SK-N-MC (cell line): Measurements from ENCODE around the gene ATXN7.
A peak's percentile ranks its signal among the peaks of the same experiment; 100 is the strongest.

Experiments used
- DNase-seq: peaks from one replicate; pipeline ENCODE4 v3.0.0-alpha.2; 2011; ENCODE audit warnings: low read depth, low spot score
- H3K27ac ChIP-seq: fragments of 200-600 bp; sonication (generic); 2 replicates; pipeline ENCODE4 v1.5.1; 2016; ENCODE audit warnings: mixed run types
- H3K36me3 ChIP-seq: fragments of 200-600 bp; sonication (generic); 2 replicates; pipeline ENCODE4 v1.6.1; 2017; ENCODE audit warnings: antibody characterized with exemption, low read length, mixed read lengths; ENCODE audit not compliant: insufficient read depth
- H3K4me3 ChIP-seq: fragments of 200-600 bp; sonication (generic); 2 replicates; pipeline ENCODE4 v1.5.1; 2016
- H3K9ac ChIP-seq: fragments of 200-600 bp; sonication (generic); 2 replicates; pipeline ENCODE4 v1.8.0; 2017; ENCODE audit warnings: mixed run types, mixed read lengths; ENCODE audit not compliant: insufficient read length
- H3K9me3 ChIP-seq: fragments of 200-600 bp; sonication (generic); 2 replicates; pipeline ENCODE4 v1.6.1; 2017; ENCODE audit warnings: low read depth, mild to moderate bottlenecking, antibody characterized with exemption, low read length, moderate library complexity, mixed read lengths
- EZH2 ChIP-seq: fragments of 200-600 bp; sonication (generic); IDR thresholded peaks from one replicate; pipeline ENCODE4 v1.6.1; 2017; ENCODE audit warnings: antibody characterized with exemption
- FOXP2 ChIP-seq: optimal IDR thresholded peaks from 2 replicates; pipeline ENCODE3; 2011; ENCODE audit warnings: mild to moderate bottlenecking, moderate library complexity; ENCODE audit not compliant: insufficient read depth; ENCODE audit errors: extremely low read length, control extremely low read depth
- POLR2AphosphoS5 ChIP-seq: IDR thresholded peaks from 2 replicates; pipeline ENCODE4 v1.6.1; 2012; ENCODE audit warnings: mild to moderate bottlenecking, low read depth, low read length, borderline replicate concordance

The ATXN7 gene

DNA sequence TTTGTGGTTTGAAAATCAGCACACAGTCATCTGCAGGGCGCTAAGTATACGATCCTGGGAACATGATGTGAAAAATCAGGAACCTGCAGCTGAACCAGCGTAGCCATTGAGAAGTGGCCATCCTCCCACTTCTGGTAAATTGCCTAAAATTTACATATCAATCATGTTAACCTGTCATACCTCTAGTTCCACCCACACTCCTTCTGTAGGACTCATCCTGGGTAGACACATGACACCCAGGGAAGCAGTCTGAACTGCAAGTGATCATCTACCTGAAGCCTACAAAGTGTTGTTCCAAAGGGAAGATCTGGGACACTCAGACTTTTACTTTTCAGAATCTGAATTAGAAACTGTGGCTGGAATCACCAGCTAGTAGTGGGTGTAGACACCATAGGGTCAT is 165.1 kb downstream of the ATXN7 start:
- TF ChIP-seq FOXP2 (no peak), EZH2 (no peak), POLR2AphosphoS5 (no peak)
- H3K4me3 ChIP-seq, result no peak overlapping the region
- no peak for DNase-seq

DNA sequence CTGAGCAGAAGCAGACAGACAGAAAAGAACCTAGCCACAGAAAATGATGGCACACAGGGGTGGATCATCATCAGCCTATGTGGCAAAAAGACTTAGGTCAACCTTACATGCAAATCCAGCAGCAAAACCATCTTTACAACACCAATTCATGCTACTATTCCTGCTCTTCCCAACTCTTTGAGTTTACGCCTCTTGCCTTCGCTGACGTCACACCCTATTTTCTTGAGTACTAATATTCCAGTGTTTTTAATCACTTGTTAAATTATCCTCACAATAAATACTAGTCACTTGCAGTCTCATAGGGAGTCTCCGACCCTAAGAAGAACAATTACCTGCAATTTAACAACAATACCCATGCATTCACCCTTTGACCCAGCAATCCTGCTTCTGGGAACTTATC is 165.6 kb downstream of the ATXN7 start:
- Histone ChIP-seq H3K36me3 (no peaks in the 10 kb centered on the region), H3K9ac (no peak overlapping the region), H3K4me3 (no peak overlapping the region), H3K9me3 (no peaks in the 10 kb centered on the region), H3K27ac (no peak overlapping the region)
- no peak for DNase-seq
- TF ChIP-seq FOXP2, result no peak
- TF ChIP-seq EZH2, result no peak
- no peak for TF ChIP-seq POLR2AphosphoS5

More for the DNA sequence above, 165.1 kb downstream of the ATXN7 start:
- no peaks in the 10 kb centered on the region for H3K36me3 ChIP-seq
- no peak overlapping the region for H3K27ac ChIP-seq
- H3K9ac ChIP-seq, result no peak overlapping the region
- H3K9me3 ChIP-seq, result no peaks in the 10 kb centered on the region

DNA sequence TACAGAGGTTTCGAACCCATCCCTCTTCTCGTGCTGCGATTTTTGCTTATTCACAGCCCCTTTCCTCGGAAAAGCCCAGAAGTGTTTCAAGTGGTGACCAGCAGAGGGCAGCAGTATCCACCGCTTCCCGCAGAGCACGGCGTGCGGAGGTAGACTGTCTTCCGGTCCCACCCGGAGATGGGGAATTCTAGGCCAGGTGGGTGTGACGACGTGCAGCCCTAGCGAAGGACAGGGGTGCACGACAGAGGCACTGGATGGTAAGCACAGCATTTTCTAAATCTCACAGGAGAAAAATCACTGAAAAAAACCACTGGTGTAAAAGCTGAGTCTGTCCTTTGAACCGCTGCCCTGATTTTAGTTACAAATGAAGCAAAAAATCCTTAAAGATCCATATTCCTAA is 167.1 kb downstream of the ATXN7 start:
- no peaks in the 10 kb centered on the region for H3K9me3 ChIP-seq
- TF ChIP-seq FOXP2 (no peak), POLR2AphosphoS5 (no peak), EZH2 (no peak)
- H3K27ac ChIP-seq, result no peak overlapping the region
- H3K9ac ChIP-seq, result no peak overlapping the region
- peak; percentile 16 for DNase-seq
- H3K4me3 ChIP-seq, result peak overlapping the region; percentile 65
- H3K36me3 ChIP-seq, result no peaks in the 10 kb centered on the region

DNA sequence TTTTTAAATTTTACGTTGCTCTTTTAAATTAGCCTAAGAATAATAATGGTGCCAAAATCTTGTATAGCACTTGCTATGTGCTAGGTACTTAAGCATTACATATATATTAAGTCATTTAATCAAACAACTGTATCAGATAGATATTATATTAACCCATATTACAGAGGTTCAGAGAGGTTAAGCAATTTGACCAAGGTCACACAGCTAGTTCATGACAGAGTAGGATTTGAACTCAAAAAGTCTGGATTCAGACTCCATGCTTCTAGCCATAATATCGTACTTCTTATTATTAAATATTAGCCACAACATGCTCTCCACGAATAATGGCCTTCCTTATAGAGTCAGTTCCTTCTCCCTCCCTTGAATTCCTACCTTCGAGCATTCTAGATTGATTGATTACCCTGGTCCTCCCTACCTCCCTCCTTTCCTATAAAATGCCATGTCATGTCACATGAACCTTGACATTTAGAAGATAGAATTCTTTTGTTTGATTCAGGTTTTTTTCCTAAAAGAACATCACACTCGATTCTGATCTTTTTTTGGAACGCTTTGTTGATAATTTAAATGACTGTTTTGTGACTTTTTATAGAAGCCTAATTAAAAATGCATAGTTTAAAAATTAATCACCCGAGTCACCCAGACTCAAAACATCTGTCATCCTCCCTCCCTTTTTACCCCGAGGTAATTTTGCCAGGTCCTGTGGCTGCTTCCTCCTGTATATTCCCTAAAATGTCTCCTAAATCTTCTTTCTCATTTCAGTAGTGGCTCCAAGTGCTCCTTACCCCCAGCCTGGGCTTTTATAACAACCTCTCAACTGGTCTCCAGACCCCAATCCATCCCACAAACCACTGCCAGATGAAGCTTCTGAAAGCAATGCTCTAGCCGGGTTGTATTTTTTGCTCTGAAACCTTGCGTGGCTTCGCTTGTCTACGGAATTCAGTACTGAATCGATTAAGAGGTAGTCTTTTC is 168.2 kb downstream of the ATXN7 start:
- H3K9ac ChIP-seq, result no peak overlapping the region
- H3K27ac ChIP-seq, result no peak overlapping the region
- DNase-seq, result no peak
- no peak overlapping the region for H3K4me3 ChIP-seq
- TF ChIP-seq POLR2AphosphoS5 (no peak), FOXP2 (no peak), EZH2 (no peak)
- no peaks in the 10 kb centered on the region for H3K36me3 ChIP-seq
- H3K9me3 ChIP-seq, result no peaks in the 10 kb centered on the region

DNA sequence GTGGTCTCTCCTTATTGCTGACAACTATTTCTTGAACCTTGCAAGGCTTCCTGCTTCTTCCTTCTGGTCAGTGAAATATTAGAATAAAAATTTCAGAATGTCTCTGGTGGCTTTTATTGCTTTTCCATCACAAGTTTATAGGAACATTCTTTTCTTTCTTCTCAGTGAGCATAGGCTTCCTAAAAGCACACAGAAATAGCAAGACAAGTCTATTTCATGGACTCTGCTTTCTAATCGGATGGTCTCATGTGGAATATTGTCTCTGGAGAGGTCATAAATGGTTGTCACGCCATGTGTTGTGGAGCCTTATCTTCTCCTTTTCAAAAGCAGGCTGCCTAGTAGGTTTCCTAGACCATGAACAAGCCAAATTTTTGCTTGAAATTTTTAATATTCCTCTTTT is 169.4 kb downstream of the ATXN7 start:
- H3K36me3 ChIP-seq, result no peaks in the 10 kb centered on the region

DNA sequence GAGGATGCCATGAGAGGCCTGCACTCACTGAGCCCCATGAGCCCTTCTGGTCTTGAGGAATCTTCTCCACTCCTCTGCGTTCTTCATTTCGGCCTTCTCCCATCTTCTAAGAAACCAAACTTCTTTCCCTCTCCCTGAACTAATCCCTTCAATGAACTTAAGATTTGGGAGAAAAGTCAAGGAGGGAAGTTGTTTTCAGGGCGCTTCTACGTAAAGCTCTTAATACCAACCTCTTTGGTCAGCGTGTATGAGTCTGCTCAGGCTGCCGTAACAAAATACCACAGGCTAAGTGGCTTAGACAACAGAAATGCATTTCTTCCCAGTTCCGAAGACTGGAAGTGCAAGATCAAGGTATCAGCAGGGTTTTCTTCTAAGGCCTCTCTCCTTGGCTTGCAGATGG is 173.4 kb downstream of the ATXN7 start:
- H3K4me3 ChIP-seq, result no peak overlapping the region
- no peaks in the 10 kb centered on the region for H3K36me3 ChIP-seq
- TF ChIP-seq EZH2 (no peak), FOXP2 (no peak), POLR2AphosphoS5 (no peak)
- no peak overlapping the region for H3K27ac ChIP-seq
- no peak for DNase-seq
- H3K9me3 ChIP-seq, result no peaks in the 10 kb centered on the region
- H3K9ac ChIP-seq, result no peak overlapping the region

More for the DNA sequence above, 169.4 kb downstream of the ATXN7 start:
- DNase-seq, result no peak
- H3K4me3 ChIP-seq, result no peak overlapping the region
- TF ChIP-seq EZH2, result no peak
- no peaks in the 10 kb centered on the region for H3K9me3 ChIP-seq
- H3K27ac ChIP-seq, result no peak overlapping the region
- no peak overlapping the region for H3K9ac ChIP-seq

DNA sequence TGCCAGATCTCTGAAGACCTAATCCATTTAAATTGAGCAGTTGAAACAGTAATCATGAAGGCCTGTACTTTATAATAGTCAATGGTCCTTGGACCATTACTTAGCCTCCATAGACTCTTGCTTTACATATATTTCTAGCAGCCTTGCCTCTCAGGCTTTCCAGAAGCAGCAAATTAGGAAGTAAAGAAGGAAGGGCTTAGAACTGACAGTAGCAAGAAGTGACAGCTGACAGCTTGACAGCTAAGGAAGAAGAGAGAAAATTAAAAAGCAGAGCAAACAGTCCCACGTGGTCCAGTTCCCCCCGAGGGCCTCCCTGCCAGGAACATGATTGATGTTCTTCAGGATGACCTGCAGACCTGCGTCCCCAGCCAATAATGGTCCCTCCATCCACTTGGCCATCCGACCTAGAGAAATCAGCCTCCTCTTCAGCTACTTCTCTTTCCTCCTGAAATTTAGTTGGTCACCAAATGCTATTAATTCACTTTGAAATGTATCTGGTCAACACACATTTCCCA is 174.6 kb downstream of the ATXN7 start:
- Histone ChIP-seq H3K9me3 (no peaks in the 10 kb centered on the region), H3K9ac (no peak overlapping the region), H3K27ac (no peak overlapping the region), H3K4me3 (no peak overlapping the region), H3K36me3 (no peaks in the 10 kb centered on the region)
- no peak for TF ChIP-seq EZH2
- no peak for TF ChIP-seq POLR2AphosphoS5
- TF ChIP-seq FOXP2, result no peak
- no peak for DNase-seq

DNA sequence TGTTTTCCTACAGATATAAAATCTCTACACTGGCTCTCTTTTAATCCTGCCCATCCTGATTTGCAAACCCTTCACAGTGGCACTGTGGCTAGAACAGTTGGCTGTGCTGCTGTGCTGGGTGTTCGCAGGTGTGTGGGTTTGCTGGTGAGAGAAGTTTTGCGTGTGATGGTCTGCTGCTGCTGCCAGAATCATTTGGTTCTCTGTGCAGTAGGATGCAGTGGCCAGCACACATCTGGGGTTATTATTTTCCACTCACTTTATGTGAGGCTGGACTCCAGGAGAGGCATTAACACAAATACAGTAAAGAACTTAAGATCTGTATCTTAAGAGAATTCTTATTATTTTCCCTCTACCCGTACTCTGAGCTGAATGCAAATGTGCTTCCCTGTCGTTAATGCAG is 175.7 kb downstream of the ATXN7 start:
- no peaks in the 10 kb centered on the region for H3K9me3 ChIP-seq
- no peak for DNase-seq
- H3K9ac ChIP-seq, result no peak overlapping the region
- no peak overlapping the region for H3K4me3 ChIP-seq
- TF ChIP-seq EZH2, result no peak
- TF ChIP-seq FOXP2, result no peak
- H3K27ac ChIP-seq, result no peak overlapping the region
- no peaks in the 10 kb centered on the region for H3K36me3 ChIP-seq

DNA sequence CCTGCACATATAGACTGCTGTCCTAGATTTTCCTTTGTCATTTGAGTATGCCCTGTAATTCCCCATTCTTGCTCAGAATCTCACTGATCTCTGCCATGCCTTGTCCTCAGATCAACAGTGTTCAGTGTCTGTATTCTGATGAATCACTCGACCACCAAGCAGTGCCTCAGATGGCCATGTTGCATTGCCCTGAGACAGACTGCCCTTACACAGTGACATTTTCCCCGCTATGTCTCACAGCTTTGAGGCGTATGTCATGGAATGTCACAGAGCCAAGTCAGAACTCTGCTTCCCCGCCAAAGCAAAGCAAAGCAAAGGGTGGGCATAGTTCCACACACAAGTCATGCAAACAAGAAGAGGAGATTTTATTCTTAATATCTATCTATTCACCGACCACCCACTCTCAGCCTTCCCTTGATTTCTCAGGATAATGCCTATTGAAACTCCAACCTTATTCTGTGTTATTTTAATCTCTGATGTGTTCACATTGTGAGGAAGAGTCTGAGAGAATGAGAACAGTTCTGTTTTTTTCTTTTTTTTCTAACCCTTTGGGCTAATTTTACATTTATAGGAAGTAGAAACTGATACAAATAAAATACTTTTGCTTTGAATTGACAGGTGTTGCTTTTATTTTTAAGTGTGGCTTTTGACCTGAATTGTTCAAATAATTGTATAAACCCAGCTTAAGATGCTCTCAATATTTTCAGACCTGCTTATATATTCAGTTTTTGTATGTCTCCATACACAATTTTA is 176.5 kb downstream of the ATXN7 start:
- Histone ChIP-seq H3K36me3 (no peaks in the 10 kb centered on the region), H3K9ac (no peak overlapping the region), H3K4me3 (no peak overlapping the region), H3K27ac (no peak overlapping the region), H3K9me3 (no peaks in the 10 kb centered on the region)
- no peak for DNase-seq
- TF ChIP-seq FOXP2 (no peak), POLR2AphosphoS5 (no peak), EZH2 (no peak)
